ENCODE data around the gene SMOC2. TPM values are rescaled to one million over a fixed set of nuclear protein-coding genes. Genes with fewer than 3 reads are reported as not detected.

SMOC2 gene
- total RNA-seq, 1 experiment from 2014 or later = 0.42 TPM

DNA sequence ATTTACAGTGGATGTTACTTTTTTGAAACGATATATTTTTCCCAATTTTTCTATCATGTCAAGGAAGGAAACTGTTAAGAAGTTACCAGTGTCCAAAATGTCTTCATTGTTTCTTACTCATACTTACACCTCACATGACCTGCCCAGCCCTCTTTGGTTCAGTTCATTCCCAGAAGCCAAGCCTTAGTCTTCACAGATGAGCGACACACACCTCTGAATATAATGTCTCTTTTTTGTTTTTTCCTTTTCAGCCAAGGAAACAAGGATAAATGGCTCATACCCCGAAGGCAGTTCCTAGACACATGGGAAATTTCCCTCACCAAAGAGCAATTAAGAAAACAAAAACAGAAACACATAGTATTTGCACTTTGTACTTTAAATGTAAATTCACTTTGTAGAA, 225.2 kb downstream of the SMOC2 start:
- Histone ChIP-seq H4K20me1 (ENCODE audit: insufficient read depth) (no peaks in the 10 kb centered on the region), H3K79me2 (ENCODE audit: insufficient read depth, low read length) (no peaks in the 10 kb centered on the region), H3K4me3 (replicated peaks in 1 of 2; ENCODE audit: low read depth in 1 of 2, low read length in 2 of 2) (no peak overlapping the region), H3K9me3 (ENCODE audit: control insufficient read depth in 1 of 2, insufficient read depth in 1 of 2, low read depth in 1 of 2, low read length in 2 of 2) (no peaks in the 10 kb centered on the region), H3K4me1 (ENCODE audit: control insufficient read depth in 1 of 2, insufficient read depth in 2 of 2, low read length in 2 of 2) (peaks cover 0 to 6% of the 10 kb centered on the region in 2 experiments; a peak in 1 of 4 replicates), H3K36me3 (ENCODE audit: control insufficient read depth in 1 of 2, insufficient read depth in 2 of 2, low read length in 2 of 2) (no peaks in the 10 kb centered on the region), H3K4me2 (ENCODE audit: low read length) (no peak overlapping the region), H3K27me3 (ENCODE audit: insufficient read depth, low read length) (no peaks in the 10 kb centered on the region), H3K9me2 (ENCODE audit: insufficient read depth) (no peaks in the 10 kb centered on the region), H3K9ac (ENCODE audit: low read length) (no peak overlapping the region), H3K27ac (ENCODE audit: low read depth, low read length) (no peak overlapping the region), H2AFZ (ENCODE audit: low read depth, low read length, poor library complexity, severe bottlenecking) (no peak overlapping the region)
- ATAC-seq (no peak), DNase-seq (ENCODE audit: low read depth, low spot score) (no peak)
- TF ChIP-seq POLR2AphosphoS5 (IDR thresholded peaks at IDR 0.05; ENCODE audit: low read depth, low read length) (no peak), EZH2 (IDR thresholded peaks at IDR 0.05) (no peak), JUND (IDR thresholded peaks at IDR 0.05) (no peak), RAD21 (IDR thresholded peaks at IDR 0.05; ENCODE audit: low read depth) (no peak), ZFX (IDR thresholded peaks at IDR 0.05) (no peak), SP1 (IDR thresholded peaks at IDR 0.05; ENCODE audit: low read depth) (no peak), CBX3 (IDR thresholded peaks at IDR 0.05; ENCODE audit: low read depth) (no peak), SIN3A (IDR thresholded peaks at IDR 0.05; ENCODE audit: low read depth) (no peak)
- TF ChIP-seq, protein P1, sequence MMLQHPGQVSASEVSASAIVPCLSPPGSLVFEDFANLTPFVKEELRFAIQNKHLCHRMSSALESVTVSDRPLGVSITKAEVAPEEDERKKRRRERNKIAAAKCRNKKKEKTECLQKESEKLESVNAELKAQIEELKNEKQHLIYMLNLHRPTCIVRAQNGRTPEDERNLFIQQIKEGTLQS (IDR thresholded peaks at IDR 0.05) = no peak
- TF ChIP-seq, protein P2, sequence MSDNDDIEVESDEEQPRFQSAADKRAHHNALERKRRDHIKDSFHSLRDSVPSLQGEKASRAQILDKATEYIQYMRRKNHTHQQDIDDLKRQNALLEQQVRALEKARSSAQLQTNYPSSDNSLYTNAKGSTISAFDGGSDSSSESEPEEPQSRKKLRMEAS (IDR thresholded peaks at IDR 0.05) = no peak
- ChIA-PET RAD21 (ENCODE audit: low non-redundant PET in 1 of 2, low total read pairs in 2 of 2, uncharacterized antibody in 2 of 2, unreplicated experiment in 2 of 2) (no interaction called here), CTCF (no interaction called here), POLR2A (no interaction called here)
- no TSS peak for BruUV-seq (replicated peaks)
- intact Hi-C loops (cut with micrococcal nuclease) = no loop called here

DNA sequence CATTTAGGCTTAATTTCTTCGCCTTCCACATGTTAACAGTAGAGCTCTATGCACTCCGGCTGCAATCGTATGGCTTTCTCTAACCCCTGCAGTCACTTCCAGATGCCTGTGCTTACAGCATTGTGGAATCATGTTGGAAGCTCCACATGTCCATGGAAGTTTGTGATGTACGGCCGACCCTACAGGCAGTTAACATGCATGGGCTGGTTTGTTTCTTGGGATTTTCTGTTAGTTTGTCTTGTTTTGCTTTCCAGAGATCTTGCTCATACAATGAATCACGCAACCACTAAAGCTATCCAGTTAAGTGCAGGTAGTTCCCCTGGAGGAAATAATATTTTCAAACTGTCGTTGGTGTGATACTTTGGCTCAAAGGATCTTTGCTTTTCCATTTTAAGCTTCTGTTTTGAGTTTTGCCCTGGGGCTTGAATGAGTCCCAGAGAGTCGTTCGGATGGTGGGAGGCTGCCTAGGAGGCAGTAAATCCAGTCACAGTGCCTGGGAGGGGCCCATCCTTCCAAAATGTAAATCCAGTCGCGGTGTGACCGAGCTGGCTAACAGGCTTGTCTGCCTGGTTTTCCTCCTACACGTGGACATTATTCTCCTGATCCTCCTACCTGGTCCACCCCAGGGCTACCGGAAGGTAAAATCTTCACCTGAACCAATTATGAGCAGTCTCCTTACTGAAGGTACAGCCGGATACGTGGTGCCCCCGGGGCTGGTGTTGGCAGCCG, 225.9 kb downstream of the SMOC2 start:
- H3K27ac ChIP-seq (ENCODE audit: low read depth, low read length) = no peak overlapping the region
- peaks cover 0 to 6% of the 10 kb centered on the region in 2 experiments; a peak in 1 of 4 replicates for H3K4me1 ChIP-seq (ENCODE audit: control insufficient read depth in 1 of 2, insufficient read depth in 2 of 2, low read length in 2 of 2)
- POLR2A ChIA-PET = no interaction called here
- no peaks in the 10 kb centered on the region for H3K9me3 ChIP-seq (ENCODE audit: control insufficient read depth in 1 of 2, insufficient read depth in 1 of 2, low read depth in 1 of 2, low read length in 2 of 2)
- no peak overlapping the region for H3K4me3 ChIP-seq (replicated peaks in 1 of 2; ENCODE audit: low read depth in 1 of 2, low read length in 2 of 2)
- no peaks in the 10 kb centered on the region for H4K20me1 ChIP-seq (ENCODE audit: insufficient read depth)
- no peaks in the 10 kb centered on the region for H3K27me3 ChIP-seq (ENCODE audit: insufficient read depth, low read length)
- CTCF ChIA-PET = no interaction called here
- RAD21 ChIA-PET (ENCODE audit: low non-redundant PET in 1 of 2, low total read pairs in 2 of 2, uncharacterized antibody in 2 of 2, unreplicated experiment in 2 of 2) = no interaction called here
- BruUV-seq (replicated peaks) = no TSS peak
- no peak for DNase-seq (ENCODE audit: low read depth, low spot score)
- no peaks in the 10 kb centered on the region for H3K36me3 ChIP-seq (ENCODE audit: control insufficient read depth in 1 of 2, insufficient read depth in 2 of 2, low read length in 2 of 2)
- no peaks in the 10 kb centered on the region for H3K9me2 ChIP-seq (ENCODE audit: insufficient read depth)
- no peak overlapping the region for H2AFZ ChIP-seq (ENCODE audit: low read depth, low read length, poor library complexity, severe bottlenecking)
- no peak overlapping the region for H3K9ac ChIP-seq (ENCODE audit: low read length)
- ATAC-seq = no peak
- intact Hi-C loops (cut with micrococcal nuclease) = no loop called here
- no peak overlapping the region for H3K4me2 ChIP-seq (ENCODE audit: low read length)
- no peaks in the 10 kb centered on the region for H3K79me2 ChIP-seq (ENCODE audit: insufficient read depth, low read length)
- TF ChIP-seq TCF7L2 (IDR thresholded peaks at IDR 0.05; ENCODE audit: borderline replicate concordance, extremely low read depth, insufficient read depth, insufficient read length) = no peak
- no peak for TF ChIP-seq CEBPB (IDR thresholded peaks at IDR 0.05; ENCODE audit: low read depth)
- TF ChIP-seq FOSL1 (IDR thresholded peaks at IDR 0.05; ENCODE audit: low read depth) = no peak
- TF ChIP-seq, protein P1 (IDR thresholded peaks at IDR 0.05) = no peak
- no peak for TF ChIP-seq ZNF274 (IDR thresholded peaks at IDR 0.05; ENCODE audit: low read depth, low read length)
- TF ChIP-seq, protein P3, sequence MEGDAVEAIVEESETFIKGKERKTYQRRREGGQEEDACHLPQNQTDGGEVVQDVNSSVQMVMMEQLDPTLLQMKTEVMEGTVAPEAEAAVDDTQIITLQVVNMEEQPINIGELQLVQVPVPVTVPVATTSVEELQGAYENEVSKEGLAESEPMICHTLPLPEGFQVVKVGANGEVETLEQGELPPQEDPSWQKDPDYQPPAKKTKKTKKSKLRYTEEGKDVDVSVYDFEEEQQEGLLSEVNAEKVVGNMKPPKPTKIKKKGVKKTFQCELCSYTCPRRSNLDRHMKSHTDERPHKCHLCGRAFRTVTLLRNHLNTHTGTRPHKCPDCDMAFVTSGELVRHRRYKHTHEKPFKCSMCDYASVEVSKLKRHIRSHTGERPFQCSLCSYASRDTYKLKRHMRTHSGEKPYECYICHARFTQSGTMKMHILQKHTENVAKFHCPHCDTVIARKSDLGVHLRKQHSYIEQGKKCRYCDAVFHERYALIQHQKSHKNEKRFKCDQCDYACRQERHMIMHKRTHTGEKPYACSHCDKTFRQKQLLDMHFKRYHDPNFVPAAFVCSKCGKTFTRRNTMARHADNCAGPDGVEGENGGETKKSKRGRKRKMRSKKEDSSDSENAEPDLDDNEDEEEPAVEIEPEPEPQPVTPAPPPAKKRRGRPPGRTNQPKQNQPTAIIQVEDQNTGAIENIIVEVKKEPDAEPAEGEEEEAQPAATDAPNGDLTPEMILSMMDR (IDR thresholded peaks at IDR 0.05 in 2 of 3, conservative IDR thresholded peaks at IDR 0.05 in 1 of 3; ENCODE audit: borderline replicate concordance in 1 of 3, insufficient read depth in 1 of 3, low read depth in 2 of 3, low read length in 2 of 3) = no peak
- TF ChIP-seq, protein P4, sequence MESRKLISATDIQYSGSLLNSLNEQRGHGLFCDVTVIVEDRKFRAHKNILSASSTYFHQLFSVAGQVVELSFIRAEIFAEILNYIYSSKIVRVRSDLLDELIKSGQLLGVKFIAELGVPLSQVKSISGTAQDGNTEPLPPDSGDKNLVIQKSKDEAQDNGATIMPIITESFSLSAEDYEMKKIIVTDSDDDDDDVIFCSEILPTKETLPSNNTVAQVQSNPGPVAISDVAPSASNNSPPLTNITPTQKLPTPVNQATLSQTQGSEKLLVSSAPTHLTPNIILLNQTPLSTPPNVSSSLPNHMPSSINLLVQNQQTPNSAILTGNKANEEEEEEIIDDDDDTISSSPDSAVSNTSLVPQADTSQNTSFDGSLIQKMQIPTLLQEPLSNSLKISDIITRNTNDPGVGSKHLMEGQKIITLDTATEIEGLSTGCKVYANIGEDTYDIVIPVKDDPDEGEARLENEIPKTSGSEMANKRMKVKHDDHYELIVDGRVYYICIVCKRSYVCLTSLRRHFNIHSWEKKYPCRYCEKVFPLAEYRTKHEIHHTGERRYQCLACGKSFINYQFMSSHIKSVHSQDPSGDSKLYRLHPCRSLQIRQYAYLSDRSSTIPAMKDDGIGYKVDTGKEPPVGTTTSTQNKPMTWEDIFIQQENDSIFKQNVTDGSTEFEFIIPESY (IDR thresholded peaks at IDR 0.05; ENCODE audit: extremely low read depth, insufficient replicate concordance, low read length) = no peak
- no peak for TF ChIP-seq ZFX (IDR thresholded peaks at IDR 0.05)
